ENCODE measurements around the gene NDOR1.

Gene NDOR1

DNA sequence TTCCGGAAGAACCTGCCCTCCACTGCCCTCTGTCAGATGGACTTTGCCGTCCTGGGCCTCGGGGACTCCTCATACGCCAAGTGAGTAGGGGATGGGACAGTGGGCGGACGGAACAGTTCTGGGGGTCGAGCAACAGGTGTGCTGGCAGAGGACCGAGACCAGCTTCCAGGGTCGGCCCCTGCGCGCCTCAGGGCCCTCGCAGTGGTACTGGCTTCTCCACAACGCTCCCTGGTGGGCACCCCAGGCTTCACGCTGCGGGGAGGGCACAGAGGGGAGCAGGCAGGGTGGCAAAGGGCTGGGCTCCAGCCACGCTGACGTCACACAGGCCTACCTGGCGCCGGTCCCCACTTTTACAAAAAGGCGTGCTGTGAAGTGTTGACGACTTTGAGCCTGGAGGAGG is 7.0 kb downstream of the NDOR1 start:
- no peak for TF ChIP-seq CTCF (IDR thresholded peaks at IDR 0.05)

- TF ChIP-seq CTCF (IDR thresholded peaks at IDR 0.05), result no peak
Observed at GRCh38 chr9:137213160-137214060, 7.9 kb downstream of the NDOR1 start.

DNA sequence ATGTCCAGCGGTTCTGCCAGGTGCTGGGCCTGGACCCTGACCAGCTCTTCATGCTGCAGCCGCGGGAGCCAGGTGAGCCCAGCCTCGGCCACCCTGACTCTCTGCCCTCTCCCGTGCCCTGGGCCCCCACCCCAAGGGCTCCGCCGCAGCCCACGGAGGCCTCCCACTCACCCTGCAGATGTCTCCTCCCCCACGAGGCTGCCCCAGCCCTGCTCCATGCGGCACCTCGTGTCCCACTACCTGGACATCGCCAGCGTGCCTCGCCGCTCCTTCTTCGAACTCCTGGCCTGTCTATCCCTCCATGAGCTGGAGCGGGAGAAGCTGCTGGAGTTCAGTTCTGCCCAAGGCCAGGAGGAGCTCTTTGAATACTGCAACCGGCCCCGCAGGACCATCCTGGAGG is 9.1 kb downstream of the NDOR1 start:
- TF ChIP-seq CTCF (IDR thresholded peaks at IDR 0.05), result no peak

DNA sequence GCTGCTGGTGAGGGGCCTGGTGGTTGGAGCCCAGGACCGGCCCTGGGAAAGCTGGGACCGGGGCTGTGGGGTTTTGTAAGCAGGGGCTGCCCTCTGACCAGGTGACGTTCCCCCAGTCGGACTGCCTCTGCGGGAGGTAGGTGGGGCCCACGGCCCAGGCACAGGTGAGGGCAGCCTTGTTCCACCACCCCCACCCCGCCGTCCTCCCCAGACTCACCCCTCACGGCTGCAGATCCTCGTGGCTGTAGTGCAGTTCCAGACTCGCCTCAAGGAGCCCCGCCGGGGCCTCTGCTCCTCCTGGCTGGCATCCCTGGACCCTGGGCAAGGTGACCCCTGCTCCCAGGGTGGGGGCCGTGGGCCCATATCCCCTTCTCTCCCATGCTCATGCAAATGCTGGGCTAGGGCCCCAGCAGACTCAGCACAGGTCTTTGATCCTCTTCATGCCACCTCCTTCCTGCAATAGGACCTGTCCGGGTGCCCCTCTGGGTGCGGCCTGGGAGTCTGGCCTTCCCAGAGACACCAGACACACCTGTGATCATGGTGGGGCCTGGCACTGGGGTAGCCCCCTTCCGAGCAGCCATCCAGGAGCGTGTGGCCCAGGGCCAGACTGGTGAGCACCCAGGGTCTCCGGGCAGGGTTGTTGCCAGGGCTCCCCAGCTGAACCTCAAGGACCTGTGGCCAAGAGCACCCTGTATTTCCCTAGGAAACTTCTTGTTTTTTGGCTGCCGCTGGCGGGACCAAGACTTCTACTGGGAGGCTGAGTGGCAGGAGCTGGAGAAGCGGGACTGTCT is 9.9 kb downstream of the NDOR1 start:
- TF ChIP-seq CTCF (IDR thresholded peaks at IDR 0.05), result no peak

GRCh38 chr9:137216188-137216965 is 10.9 kb downstream of the NDOR1 start:
- no peak for TF ChIP-seq CTCF (IDR thresholded peaks at IDR 0.05)

- no peak for TF ChIP-seq CTCF (IDR thresholded peaks at IDR 0.05)
Observed at GRCh38 chr9:137217276-137218211, 12.0 kb downstream of the NDOR1 start.

Data from LNCAP (cell line).